ENCODE results near the gene GSTM3.

GSTM3 gene

DNA sequence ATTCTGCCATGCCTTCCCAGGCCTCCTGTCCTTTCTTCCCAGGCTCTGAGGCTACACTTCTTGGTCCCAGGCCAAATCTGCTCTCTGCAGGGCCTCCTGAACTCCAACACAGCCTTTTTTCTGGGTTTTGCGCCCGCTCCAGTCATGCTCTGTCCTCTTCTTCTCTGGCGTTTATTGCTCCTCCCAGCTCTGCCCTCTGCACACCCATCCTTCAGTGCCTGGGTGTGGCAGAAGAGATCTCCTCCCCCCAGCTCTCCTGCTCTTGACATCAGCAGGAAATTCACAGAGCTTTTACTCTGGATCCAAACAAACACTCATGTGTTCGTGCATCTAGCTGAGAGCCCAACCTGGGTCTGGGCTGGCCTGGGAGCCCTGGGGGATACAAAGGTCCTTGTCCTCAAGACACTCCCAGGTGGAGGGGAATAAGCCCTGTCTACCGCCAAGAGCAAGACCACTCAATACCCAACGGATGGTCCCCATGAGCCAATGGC lies 45.7 kb upstream of the GSTM3 start:
- DNase-seq (ENCODE audit: low read depth in 2 of 2): peak; percentile 31 to 62
- TF ChIP-seq, protein P1, sequence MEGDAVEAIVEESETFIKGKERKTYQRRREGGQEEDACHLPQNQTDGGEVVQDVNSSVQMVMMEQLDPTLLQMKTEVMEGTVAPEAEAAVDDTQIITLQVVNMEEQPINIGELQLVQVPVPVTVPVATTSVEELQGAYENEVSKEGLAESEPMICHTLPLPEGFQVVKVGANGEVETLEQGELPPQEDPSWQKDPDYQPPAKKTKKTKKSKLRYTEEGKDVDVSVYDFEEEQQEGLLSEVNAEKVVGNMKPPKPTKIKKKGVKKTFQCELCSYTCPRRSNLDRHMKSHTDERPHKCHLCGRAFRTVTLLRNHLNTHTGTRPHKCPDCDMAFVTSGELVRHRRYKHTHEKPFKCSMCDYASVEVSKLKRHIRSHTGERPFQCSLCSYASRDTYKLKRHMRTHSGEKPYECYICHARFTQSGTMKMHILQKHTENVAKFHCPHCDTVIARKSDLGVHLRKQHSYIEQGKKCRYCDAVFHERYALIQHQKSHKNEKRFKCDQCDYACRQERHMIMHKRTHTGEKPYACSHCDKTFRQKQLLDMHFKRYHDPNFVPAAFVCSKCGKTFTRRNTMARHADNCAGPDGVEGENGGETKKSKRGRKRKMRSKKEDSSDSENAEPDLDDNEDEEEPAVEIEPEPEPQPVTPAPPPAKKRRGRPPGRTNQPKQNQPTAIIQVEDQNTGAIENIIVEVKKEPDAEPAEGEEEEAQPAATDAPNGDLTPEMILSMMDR (IDR thresholded peaks at IDR 0.05; ENCODE audit: low read depth, low read length): no peak
- H3K4me3 ChIP-seq (replicated peaks in 1 of 2; ENCODE audit: low read depth in 2 of 2, low read length in 2 of 2): no peak overlapping the region

GRCh38 chr1:109786112-109786480 lies 45.3 kb upstream of the GSTM3 start:
- no peak overlapping the region for H3K4me3 ChIP-seq (replicated peaks in 1 of 2; ENCODE audit: low read depth in 2 of 2, low read length in 2 of 2)
- DNase-seq (ENCODE audit: low read depth in 2 of 2): no peak
- TF ChIP-seq, protein P1 (IDR thresholded peaks at IDR 0.05; ENCODE audit: low read depth, low read length): no peak

- no peak overlapping the region for H3K4me3 ChIP-seq (replicated peaks in 1 of 2; ENCODE audit: low read depth in 2 of 2, low read length in 2 of 2)
- TF ChIP-seq, protein P1 (IDR thresholded peaks at IDR 0.05; ENCODE audit: low read depth, low read length): no peak
- no peak for DNase-seq (ENCODE audit: low read depth in 2 of 2)
These were observed 44.7 kb upstream of the GSTM3 start for GRCh38 chr1:109785446-109786111.

GRCh38 chr1:109784551-109785252 lies 43.9 kb upstream of the GSTM3 start:
- TF ChIP-seq, protein P1 (IDR thresholded peaks at IDR 0.05; ENCODE audit: low read depth, low read length): no peak

GRCh38 chr1:109783436-109783835 lies 42.6 kb upstream of the GSTM3 start:
- peak; percentile 84 for DNase-seq (ENCODE audit: low read depth in 2 of 2)
- TF ChIP-seq, protein P1 (IDR thresholded peaks at IDR 0.05; ENCODE audit: low read depth, low read length): no peak
- no peak overlapping the region for H3K4me3 ChIP-seq (replicated peaks in 1 of 2; ENCODE audit: low read depth in 2 of 2, low read length in 2 of 2)

More at GRCh38 chr1:109784551-109785252, 43.9 kb upstream of the GSTM3 start:
- no peak overlapping the region for H3K4me3 ChIP-seq (replicated peaks in 1 of 2; ENCODE audit: low read depth in 2 of 2, low read length in 2 of 2)
- peak in 1 of 2 donors; percentile 33 for DNase-seq (ENCODE audit: low read depth in 2 of 2)

DNA sequence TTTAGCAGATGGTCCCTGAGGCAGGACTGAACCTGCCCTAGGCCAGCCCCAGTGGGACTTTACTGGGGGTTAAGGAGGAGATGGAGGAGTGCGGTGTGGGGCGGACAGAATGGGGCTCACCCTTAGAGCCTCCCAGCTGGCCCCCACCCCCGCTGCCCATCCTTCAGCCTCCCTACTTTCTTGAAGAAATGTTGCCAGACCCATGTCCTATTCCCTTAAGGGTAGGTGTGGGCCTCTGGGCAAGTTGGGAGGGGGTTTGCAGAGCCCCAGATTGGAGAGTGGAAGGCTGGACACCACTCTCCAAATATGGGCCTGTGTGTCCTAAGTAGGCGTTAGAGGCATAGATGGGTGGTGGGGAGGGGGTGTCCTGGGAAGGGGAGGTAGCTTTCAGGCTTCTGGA lies 42.1 kb upstream of the GSTM3 start:
- DNase-seq (ENCODE audit: low read depth in 2 of 2): no peak
- no peak overlapping the region for H3K4me3 ChIP-seq (replicated peaks in 1 of 2; ENCODE audit: low read depth in 2 of 2, low read length in 2 of 2)
- TF ChIP-seq, protein P1 (IDR thresholded peaks at IDR 0.05; ENCODE audit: low read depth, low read length): no peak
